ENCODE measurements around the gene MAN2B2. TPM values are rescaled to one million over a fixed set of nuclear protein-coding genes. Genes with fewer than 3 reads are reported as not detected.
A peak's percentile ranks its signal among the peaks of the same experiment; 100 is the strongest.
"Not testable (repeated sequence)": the region's sequence is repeated elsewhere in the genome, so short reads cannot be mapped to it uniquely, and the experiment has no call there.

The MAN2B2 gene
- total RNA-seq, 4 donors from 2014 or later: 31.9 to 42.0 (median 33.0) TPM

DNA sequence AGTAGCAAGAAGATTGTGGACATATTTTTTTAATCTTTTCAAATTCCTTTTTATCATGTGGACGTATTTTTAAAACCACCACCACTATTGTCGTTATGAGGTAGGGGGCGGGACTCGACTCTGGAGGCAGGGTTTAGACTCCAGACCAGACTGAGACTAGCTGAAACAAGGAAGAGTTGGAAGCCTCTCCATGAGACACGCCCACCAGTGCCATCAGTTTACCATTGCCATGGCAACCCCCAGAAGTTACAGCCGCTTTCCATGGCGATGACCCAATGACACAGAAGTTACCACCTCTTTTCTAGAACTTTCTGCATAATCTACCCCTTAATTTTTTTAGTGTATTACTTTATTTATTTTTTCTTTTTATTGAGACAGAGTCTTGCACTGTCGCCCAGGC lies 74.2 kb downstream of the MAN2B2 start:
- DNase-seq (ENCODE audit: extremely low spot score): no peak
- 90% methylated on average over 8 of the region's 8 CpGs for WGBS
- H3K4me1 ChIP-seq: peaks cover 0 to under 1% (median 0%) of the 10 kb centered on the region in 4 donors
- no peak overlapping the region for H3K27ac ChIP-seq (replicated peaks in 1 of 4)
- H3K36me3 ChIP-seq: no peaks in the 10 kb centered on the region
- intact Hi-C loops (cut with DNase I): no loop called here
- no peak overlapping the region for H3K4me3 ChIP-seq
- H3K27me3 ChIP-seq: no peaks in the 10 kb centered on the region
- TF ChIP-seq POLR2AphosphoS5 (IDR thresholded peaks at IDR 0.05): no peak
- no peak for TF ChIP-seq EP300 (IDR thresholded peaks at IDR 0.05)
- no peak for TF ChIP-seq POLR2A (IDR thresholded peaks at IDR 0.05; ENCODE audit: low read depth)
- TF ChIP-seq, protein P1, sequence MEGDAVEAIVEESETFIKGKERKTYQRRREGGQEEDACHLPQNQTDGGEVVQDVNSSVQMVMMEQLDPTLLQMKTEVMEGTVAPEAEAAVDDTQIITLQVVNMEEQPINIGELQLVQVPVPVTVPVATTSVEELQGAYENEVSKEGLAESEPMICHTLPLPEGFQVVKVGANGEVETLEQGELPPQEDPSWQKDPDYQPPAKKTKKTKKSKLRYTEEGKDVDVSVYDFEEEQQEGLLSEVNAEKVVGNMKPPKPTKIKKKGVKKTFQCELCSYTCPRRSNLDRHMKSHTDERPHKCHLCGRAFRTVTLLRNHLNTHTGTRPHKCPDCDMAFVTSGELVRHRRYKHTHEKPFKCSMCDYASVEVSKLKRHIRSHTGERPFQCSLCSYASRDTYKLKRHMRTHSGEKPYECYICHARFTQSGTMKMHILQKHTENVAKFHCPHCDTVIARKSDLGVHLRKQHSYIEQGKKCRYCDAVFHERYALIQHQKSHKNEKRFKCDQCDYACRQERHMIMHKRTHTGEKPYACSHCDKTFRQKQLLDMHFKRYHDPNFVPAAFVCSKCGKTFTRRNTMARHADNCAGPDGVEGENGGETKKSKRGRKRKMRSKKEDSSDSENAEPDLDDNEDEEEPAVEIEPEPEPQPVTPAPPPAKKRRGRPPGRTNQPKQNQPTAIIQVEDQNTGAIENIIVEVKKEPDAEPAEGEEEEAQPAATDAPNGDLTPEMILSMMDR (IDR thresholded peaks at IDR 0.05): no peak
- no peaks in the 10 kb centered on the region for H3K9me3 ChIP-seq

DNA sequence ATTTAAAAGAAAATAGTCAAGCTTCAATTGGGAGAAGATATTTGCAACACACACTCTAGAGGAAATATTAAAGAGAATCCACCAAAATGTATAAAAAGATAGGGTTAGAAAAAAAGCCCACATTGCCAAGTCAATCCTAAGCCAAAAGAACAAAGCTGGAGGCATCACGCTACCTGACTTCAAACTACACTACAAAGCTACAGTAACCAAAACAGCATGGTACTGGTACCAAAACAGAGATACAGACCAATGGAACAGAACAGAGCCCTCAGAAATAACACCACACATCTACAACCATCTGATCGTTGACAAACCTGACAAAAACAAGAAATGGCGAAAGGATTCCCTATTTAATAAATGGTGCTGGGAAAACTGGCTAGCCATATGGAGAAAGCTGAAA lies 79.2 kb downstream of the MAN2B2 start:
- WGBS: 80% methylated on average over 3 of the region's 3 CpGs
- H3K9me3 ChIP-seq; H3K27ac ChIP-seq (replicated peaks in 1 of 4); intact Hi-C loops (cut with DNase I); DNase-seq (ENCODE audit: extremely low spot score); H3K36me3 ChIP-seq; H3K4me3 ChIP-seq; H3K27me3 ChIP-seq: not testable (repeated sequence)
- peaks cover 8 to 13% (median 12%) of the 10 kb centered on the region in 4 donors for H3K4me1 ChIP-seq

DNA sequence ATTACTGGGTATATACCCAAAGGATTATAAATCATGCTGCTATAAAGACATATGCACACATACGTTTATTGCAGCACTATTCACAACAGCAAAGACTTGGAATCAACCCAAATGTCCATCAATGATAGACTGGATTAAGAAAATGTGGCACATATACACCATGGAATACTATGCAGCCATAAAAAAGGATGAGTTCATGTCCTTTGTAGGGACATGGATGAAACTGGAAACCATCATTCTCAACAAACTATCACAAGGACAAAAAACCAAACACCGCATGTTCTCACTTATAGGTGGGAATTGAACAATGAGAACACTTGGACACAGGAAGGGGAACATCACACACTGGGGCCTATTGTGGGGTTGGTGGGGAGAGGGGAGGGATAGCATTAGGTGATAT lies 80.3 kb downstream of the MAN2B2 start:
- H3K27me3 ChIP-seq; H3K27ac ChIP-seq (replicated peaks in 1 of 4); DNase-seq (ENCODE audit: extremely low spot score); H3K36me3 ChIP-seq; intact Hi-C loops (cut with DNase I); H3K9me3 ChIP-seq; H3K4me3 ChIP-seq: not testable (repeated sequence)
- WGBS: 79% methylated on average over 2 of the region's 2 CpGs
- H3K4me1 ChIP-seq: peaks cover 10 to 17% (median 16%) of the 10 kb centered on the region in 4 donors

DNA sequence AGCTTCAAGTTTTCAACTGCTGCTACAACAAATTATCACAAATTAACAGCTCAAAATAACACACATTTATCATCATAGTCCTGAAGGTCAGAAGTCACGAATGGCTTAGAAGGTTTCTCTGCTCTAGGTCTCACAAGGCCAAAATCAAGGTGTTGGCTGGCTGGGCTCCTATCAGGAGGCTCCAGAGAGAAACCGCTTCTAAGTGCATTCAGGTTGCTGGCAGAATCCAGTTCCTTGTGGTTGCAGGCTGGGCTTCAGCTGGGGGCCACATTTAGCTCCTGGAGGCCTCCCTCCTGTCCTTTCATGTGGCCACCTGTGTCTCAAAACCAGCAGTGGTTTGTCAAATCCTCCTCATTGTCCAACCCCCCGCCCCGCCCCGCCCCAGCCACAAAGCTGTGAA lies 80.9 kb downstream of the MAN2B2 start:
- no peak for DNase-seq (ENCODE audit: extremely low spot score)
- H3K27me3 ChIP-seq: no peaks in the 10 kb centered on the region
- H3K4me1 ChIP-seq: peaks cover 10 to 17% (median 16%) of the 10 kb centered on the region in 4 donors
- H3K36me3 ChIP-seq: no peaks in the 10 kb centered on the region
- WGBS: 92% methylated on average over 2 of the region's 5 CpGs
- no peak overlapping the region for H3K27ac ChIP-seq (replicated peaks in 1 of 4)
- intact Hi-C loops (cut with DNase I): no loop called here
- TF ChIP-seq EP300 (IDR thresholded peaks at IDR 0.05) (no peak), POLR2AphosphoS5 (IDR thresholded peaks at IDR 0.05) (no peak), POLR2A (IDR thresholded peaks at IDR 0.05; ENCODE audit: low read depth) (no peak)
- TF ChIP-seq, protein P1 (IDR thresholded peaks at IDR 0.05): no peak
- H3K9me3 ChIP-seq: no peaks in the 10 kb centered on the region
- H3K4me3 ChIP-seq: no peak overlapping the region

DNA sequence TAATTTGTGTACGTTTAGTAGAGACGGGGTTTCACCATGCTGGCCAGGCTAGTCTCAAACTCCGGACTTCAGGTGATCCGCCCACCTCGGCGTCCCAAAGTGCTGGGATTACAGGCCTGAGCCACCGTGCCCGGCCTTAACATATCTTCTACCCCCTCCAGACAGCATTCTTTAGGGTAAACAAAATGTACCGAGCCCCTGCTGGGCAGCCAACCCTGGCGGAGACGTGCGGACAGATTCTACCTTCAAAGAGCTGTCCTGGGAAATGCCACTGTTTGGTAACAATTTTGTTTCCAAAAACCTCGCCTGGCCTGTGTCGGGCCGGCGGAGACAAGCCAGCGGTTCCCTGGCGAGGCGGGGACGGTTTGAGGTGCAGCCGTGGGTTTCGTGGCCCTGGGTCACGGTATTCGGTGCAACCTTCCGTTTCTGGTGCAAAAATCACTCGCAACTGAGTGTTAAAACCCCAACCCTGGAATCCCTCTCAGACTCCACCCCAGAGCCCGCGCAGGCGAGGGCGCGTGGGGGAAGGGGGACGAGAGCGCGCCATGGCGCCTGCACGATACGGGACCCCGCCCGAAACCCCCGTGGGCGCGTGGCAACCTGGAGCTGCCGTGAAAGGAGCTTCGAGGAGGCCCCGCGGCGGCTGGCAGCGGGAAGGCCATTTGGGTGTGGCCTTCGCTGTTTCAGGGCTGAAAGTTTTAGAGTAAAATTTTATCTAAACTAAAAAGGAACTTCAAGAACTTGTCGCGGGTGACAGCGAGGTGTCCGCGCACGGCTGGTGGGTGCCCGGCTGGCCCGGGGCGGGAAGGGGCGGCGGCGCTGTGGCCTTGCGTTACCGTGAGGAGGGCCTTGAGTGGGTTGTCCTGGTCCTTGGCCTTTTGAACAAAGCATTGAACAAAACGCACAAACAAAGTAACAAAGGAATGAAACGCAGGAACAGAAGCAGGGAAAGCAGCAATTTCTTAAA lies 82.5 kb downstream of the MAN2B2 start:
- peaks cover 10 to 17% (median 16%) of the 10 kb centered on the region in 4 donors for H3K4me1 ChIP-seq
- peak overlapping the region in 1 of 4 donors; percentile 79 for H3K27ac ChIP-seq (replicated peaks in 1 of 4)
- intact Hi-C loops (cut with DNase I): loop anchor here (2.0 kb wide), 1 partner anchor 17 kb away; the partner anchor contains the start of gene MRFAP1
- TF ChIP-seq, protein P1 (IDR thresholded peaks at IDR 0.05): no peak
- TF ChIP-seq POLR2AphosphoS5 (IDR thresholded peaks at IDR 0.05) (no peak), EP300 (IDR thresholded peaks at IDR 0.05) (no peak), POLR2A (IDR thresholded peaks at IDR 0.05; ENCODE audit: low read depth) (no peak)
- DNase-seq (ENCODE audit: extremely low spot score): no peak
- H3K27me3 ChIP-seq: no peaks in the 10 kb centered on the region
- WGBS: 75% methylated on average over 51 of the region's 65 CpGs
- no peaks in the 10 kb centered on the region for H3K36me3 ChIP-seq
- H3K9me3 ChIP-seq: no peaks in the 10 kb centered on the region
- H3K4me3 ChIP-seq: no peak overlapping the region
